ENCODE measurements around the gene FOXJ3. TPM values are rescaled to one million over a fixed set of nuclear protein-coding genes. Genes with fewer than 3 reads are reported as not detected.

FOXJ3 gene
- total and polyA plus RNA-seq, 4 donors: 37.9 to 82.1 (median 39.7) TPM

- 25% methylated on average over 10 of the region's 10 CpGs for WGBS (ENCODE audit: insufficient coverage)
- DNase-seq (ENCODE audit: low read depth in 4 of 6, low spot score in 6 of 6): peak in 1 of 6 donors; percentile 26
- no peaks in the 10 kb centered on the region for H3K9me3 ChIP-seq (ENCODE audit: control insufficient read depth, insufficient read depth, low read length)
- H3K4me1 ChIP-seq (ENCODE audit: control insufficient read depth, insufficient read depth, low read length): peaks cover 6% of the 10 kb centered on the region
- H3K27ac ChIP-seq (ENCODE audit: low read depth, low read length): no peak overlapping the region
- H3K27me3 ChIP-seq (ENCODE audit: control insufficient read depth, insufficient read depth, low read length): no peaks in the 10 kb centered on the region
- no peaks in the 10 kb centered on the region for H3K36me3 ChIP-seq (ENCODE audit: control insufficient read depth, insufficient read depth, low read length)
- H3K4me3 ChIP-seq (ENCODE audit: low read depth, low read length): no peak overlapping the region
Measured at GRCh38 chr1:42137766-42138165, 197.3 kb downstream of the FOXJ3 start.

GRCh38 chr1:42136466-42136865, 198.6 kb downstream of the FOXJ3 start:
- Histone ChIP-seq H3K27ac (ENCODE audit: low read depth, low read length) (no peak overlapping the region), H3K36me3 (ENCODE audit: control insufficient read depth, insufficient read depth, low read length) (no peaks in the 10 kb centered on the region)
- no peak for DNase-seq (ENCODE audit: low read depth in 4 of 6, low spot score in 6 of 6)

DNA sequence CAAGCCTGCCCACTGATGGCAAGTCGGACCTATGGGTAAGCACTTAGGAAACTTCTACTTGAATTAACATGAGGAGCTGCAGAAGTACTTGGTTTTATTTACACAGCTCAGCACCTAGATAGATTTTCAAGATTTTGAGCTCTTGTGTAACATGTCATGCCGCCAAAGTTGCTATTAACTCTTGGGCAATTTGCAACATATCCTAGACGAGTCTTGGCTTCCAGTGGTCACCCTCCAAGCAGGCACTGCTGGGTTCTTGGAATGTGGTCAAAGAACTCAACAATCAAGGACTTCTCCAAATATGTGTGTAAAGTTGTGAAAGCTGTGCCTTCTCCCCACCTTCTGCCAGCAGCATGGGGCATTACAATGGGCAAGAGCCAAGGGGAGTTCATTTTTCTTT, 199.6 kb downstream of the FOXJ3 start:
- WGBS (ENCODE audit: insufficient coverage): 44% methylated on average over 2 of the region's 3 CpGs
- H3K9me3 ChIP-seq (ENCODE audit: control insufficient read depth, insufficient read depth, low read length): no peaks in the 10 kb centered on the region

More at GRCh38 chr1:42136466-42136865, 198.6 kb downstream of the FOXJ3 start:
- Histone ChIP-seq H3K9me3 (ENCODE audit: control insufficient read depth, insufficient read depth, low read length) (no peaks in the 10 kb centered on the region), H3K4me3 (ENCODE audit: low read depth, low read length) (no peak overlapping the region), H3K4me1 (ENCODE audit: control insufficient read depth, insufficient read depth, low read length) (peaks cover 6% of the 10 kb centered on the region), H3K27me3 (ENCODE audit: control insufficient read depth, insufficient read depth, low read length) (no peaks in the 10 kb centered on the region)

GRCh38 chr1:42133809-42134526, 201.1 kb downstream of the FOXJ3 start:
- 89% methylated on average over 8 of the region's 10 CpGs for WGBS (ENCODE audit: insufficient coverage)
- H3K27ac ChIP-seq (ENCODE audit: low read depth, low read length): no peak overlapping the region

More for the DNA sequence above, 199.6 kb downstream of the FOXJ3 start:
- Histone ChIP-seq H3K36me3 (ENCODE audit: control insufficient read depth, insufficient read depth, low read length) (no peaks in the 10 kb centered on the region), H3K27me3 (ENCODE audit: control insufficient read depth, insufficient read depth, low read length) (no peaks in the 10 kb centered on the region), H3K27ac (ENCODE audit: low read depth, low read length) (no peak overlapping the region), H3K4me1 (ENCODE audit: control insufficient read depth, insufficient read depth, low read length) (peaks cover 6% of the 10 kb centered on the region), H3K4me3 (ENCODE audit: low read depth, low read length) (no peak overlapping the region)
- no peak for DNase-seq (ENCODE audit: low read depth in 4 of 6, low spot score in 6 of 6)

GRCh38 chr1:42133390-42133789, 201.6 kb downstream of the FOXJ3 start:
- Histone ChIP-seq H3K27me3 (ENCODE audit: control insufficient read depth, insufficient read depth, low read length) (peaks cover 2% of the 10 kb centered on the region), H3K4me1 (ENCODE audit: control insufficient read depth, insufficient read depth, low read length) (peaks cover 6% of the 10 kb centered on the region), H3K36me3 (ENCODE audit: control insufficient read depth, insufficient read depth, low read length) (no peaks in the 10 kb centered on the region), H3K4me3 (ENCODE audit: low read depth, low read length) (no peak overlapping the region), H3K9me3 (ENCODE audit: control insufficient read depth, insufficient read depth, low read length) (no peaks in the 10 kb centered on the region), H3K27ac (ENCODE audit: low read depth, low read length) (no peak overlapping the region)
- no peak for DNase-seq (ENCODE audit: low read depth in 4 of 6, low spot score in 6 of 6)
- WGBS (ENCODE audit: insufficient coverage): 83% methylated on average over 3 of the region's 5 CpGs

More at GRCh38 chr1:42133809-42134526, 201.1 kb downstream of the FOXJ3 start:
- peaks cover 6% of the 10 kb centered on the region for H3K4me1 ChIP-seq (ENCODE audit: control insufficient read depth, insufficient read depth, low read length)
- no peaks in the 10 kb centered on the region for H3K9me3 ChIP-seq (ENCODE audit: control insufficient read depth, insufficient read depth, low read length)
- no peak overlapping the region for H3K4me3 ChIP-seq (ENCODE audit: low read depth, low read length)
- peaks cover 2% of the 10 kb centered on the region for H3K27me3 ChIP-seq (ENCODE audit: control insufficient read depth, insufficient read depth, low read length)
- no peak for DNase-seq (ENCODE audit: low read depth in 4 of 6, low spot score in 6 of 6)
- H3K36me3 ChIP-seq (ENCODE audit: control insufficient read depth, insufficient read depth, low read length): no peaks in the 10 kb centered on the region

DNA sequence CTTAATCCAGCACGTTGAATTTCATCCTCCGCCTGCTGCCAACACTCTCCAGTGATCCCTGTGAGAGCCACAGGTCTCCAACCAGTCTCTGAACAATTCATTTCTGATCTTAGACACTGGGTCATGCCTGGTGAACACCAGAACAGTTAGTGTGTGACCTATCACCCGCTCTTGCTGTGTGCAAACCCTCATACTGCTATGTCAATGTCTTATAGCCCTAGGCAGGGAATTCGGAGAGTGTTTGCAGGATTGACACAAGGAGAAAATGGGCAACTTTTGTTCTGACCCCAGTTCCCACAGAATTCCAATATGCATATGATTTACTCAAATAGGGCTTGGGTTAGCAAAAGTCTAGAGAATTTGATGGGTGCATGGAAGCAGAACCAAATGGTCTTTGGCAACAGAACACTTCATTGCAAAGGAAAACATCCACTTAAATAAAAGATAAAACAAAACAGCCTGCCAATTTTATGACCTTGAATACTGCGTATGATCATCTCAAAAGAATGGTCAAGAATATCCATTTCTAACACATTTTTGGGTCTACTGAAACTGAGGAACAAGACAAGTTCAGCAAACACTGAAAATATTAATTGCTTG, 204.9 kb downstream of the FOXJ3 start:
- Histone ChIP-seq H3K27me3 (ENCODE audit: control insufficient read depth, insufficient read depth, low read length) (peaks cover 2% of the 10 kb centered on the region), H3K9me3 (ENCODE audit: control insufficient read depth, insufficient read depth, low read length) (no peaks in the 10 kb centered on the region), H3K27ac (ENCODE audit: low read depth, low read length) (no peak overlapping the region), H3K36me3 (ENCODE audit: control insufficient read depth, insufficient read depth, low read length) (no peaks in the 10 kb centered on the region), H3K4me3 (ENCODE audit: low read depth, low read length) (no peak overlapping the region), H3K4me1 (ENCODE audit: control insufficient read depth, insufficient read depth, low read length) (no peaks in the 10 kb centered on the region)
- no peak for DNase-seq (ENCODE audit: low read depth in 4 of 6, low spot score in 6 of 6)
- 83% methylated on average over 3 of the region's 5 CpGs for WGBS (ENCODE audit: insufficient coverage)

DNA sequence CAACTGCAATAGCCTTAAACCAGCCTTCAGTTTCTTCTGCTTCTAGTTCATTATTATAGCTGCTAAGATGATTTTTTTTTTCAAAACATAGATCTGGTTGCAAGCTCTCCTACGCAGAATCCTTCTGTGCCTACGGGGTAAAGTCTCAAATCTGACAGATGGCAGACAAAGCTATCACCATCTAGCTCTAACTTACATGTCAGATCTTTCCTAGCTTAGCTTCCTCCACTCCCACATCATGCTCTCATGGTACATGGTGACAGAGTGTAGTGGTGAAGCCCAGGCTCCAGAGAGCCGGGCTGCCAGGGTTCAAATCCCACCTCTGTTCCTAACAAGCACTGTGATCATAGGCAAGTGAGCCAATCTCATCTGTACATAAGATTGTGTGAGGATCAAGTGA, 206.1 kb downstream of the FOXJ3 start:
- peak in 1 of 6 donors; percentile 36 for DNase-seq (ENCODE audit: low read depth in 4 of 6, low spot score in 6 of 6)
- Histone ChIP-seq H3K4me3 (ENCODE audit: low read depth, low read length) (no peak overlapping the region), H3K36me3 (ENCODE audit: control insufficient read depth, insufficient read depth, low read length) (no peaks in the 10 kb centered on the region), H3K27me3 (ENCODE audit: control insufficient read depth, insufficient read depth, low read length) (peaks cover 2% of the 10 kb centered on the region), H3K4me1 (ENCODE audit: control insufficient read depth, insufficient read depth, low read length) (no peaks in the 10 kb centered on the region), H3K9me3 (ENCODE audit: control insufficient read depth, insufficient read depth, low read length) (no peaks in the 10 kb centered on the region), H3K27ac (ENCODE audit: low read depth, low read length) (no peak overlapping the region)
- 60% methylated on average over 1 of the region's 3 CpGs for WGBS (ENCODE audit: insufficient coverage)

GRCh38 chr1:42128499-42128898, 206.5 kb downstream of the FOXJ3 start:
- Histone ChIP-seq H3K36me3 (ENCODE audit: control insufficient read depth, insufficient read depth, low read length) (no peaks in the 10 kb centered on the region), H3K27ac (ENCODE audit: low read depth, low read length) (no peak overlapping the region), H3K9me3 (ENCODE audit: control insufficient read depth, insufficient read depth, low read length) (no peaks in the 10 kb centered on the region), H3K4me1 (ENCODE audit: control insufficient read depth, insufficient read depth, low read length) (no peaks in the 10 kb centered on the region), H3K27me3 (ENCODE audit: control insufficient read depth, insufficient read depth, low read length) (peaks cover 2% of the 10 kb centered on the region), H3K4me3 (ENCODE audit: low read depth, low read length) (no peak overlapping the region)
- 51% methylated on average over 2 of the region's 2 CpGs for WGBS (ENCODE audit: insufficient coverage)
- DNase-seq (ENCODE audit: low read depth in 4 of 6, low spot score in 6 of 6): no peak

DNA sequence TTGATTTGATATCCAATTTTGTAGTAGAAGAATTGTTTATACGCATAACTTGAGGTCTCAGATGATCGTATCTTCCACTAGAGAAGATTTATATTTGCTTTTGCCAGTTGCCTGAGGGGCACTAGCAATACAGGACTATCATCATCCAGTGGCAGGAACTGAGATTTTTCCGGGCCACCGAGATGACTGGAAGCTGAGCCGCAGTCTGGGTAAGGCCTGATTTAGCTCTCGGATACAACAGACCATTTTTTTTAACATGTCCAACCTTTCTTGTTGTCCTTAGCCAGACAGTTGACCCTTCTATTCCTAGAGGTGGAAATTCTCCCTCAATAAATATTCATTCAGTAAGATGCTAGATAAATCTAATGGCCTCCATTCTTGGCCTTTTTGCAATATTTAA, 207.3 kb downstream of the FOXJ3 start:
- no peak for DNase-seq (ENCODE audit: low read depth in 4 of 6, low spot score in 6 of 6)
- 88% methylated on average over 3 of the region's 6 CpGs for WGBS (ENCODE audit: insufficient coverage)
- peaks cover 2% of the 10 kb centered on the region for H3K27me3 ChIP-seq (ENCODE audit: control insufficient read depth, insufficient read depth, low read length)

More for the DNA sequence above, 207.3 kb downstream of the FOXJ3 start:
- Histone ChIP-seq H3K36me3 (ENCODE audit: control insufficient read depth, insufficient read depth, low read length) (no peaks in the 10 kb centered on the region), H3K4me3 (ENCODE audit: low read depth, low read length) (no peak overlapping the region), H3K27ac (ENCODE audit: low read depth, low read length) (no peak overlapping the region), H3K4me1 (ENCODE audit: control insufficient read depth, insufficient read depth, low read length) (no peaks in the 10 kb centered on the region), H3K9me3 (ENCODE audit: control insufficient read depth, insufficient read depth, low read length) (no peaks in the 10 kb centered on the region)

Measured in spinal cord (tissue), 10 donors.